Lower leg skin (tissue), 4 donors: ENCODE measurements around the gene SMU1. TPM values are rescaled to one million over a fixed set of nuclear protein-coding genes. Genes with fewer than 3 reads are reported as not detected.

ENCODE experiments used
- DNase-seq, 2 donors: peaks; one replicate each; pipeline ENCODE4 v3.0.0-alpha.2; 2019; ENCODE audit warnings: low spot score in 2 of 2
- H3K4me3 ChIP-seq: fragments of 200-600 bp; sonication (generic); 2 replicates; pipeline ENCODE4 v1.5.1; 2017; ENCODE audit warnings: mild to moderate bottlenecking, low read depth; ENCODE audit not compliant: poor library complexity, severe bottlenecking
- CTCF ChIP-seq, 3 donors: fragments of 450-650 bp; IDR thresholded peaks; one replicate each; pipeline ENCODE4 v1.5.1; 2016; ENCODE audit warnings: antibody characterized with exemption in 3 of 3, mild to moderate bottlenecking in 3 of 3, moderate library complexity in 2 of 3
- POLR2A ChIP-seq, 2 donors: fragments of 450-650 bp; IDR thresholded peaks; one replicate each; pipeline ENCODE4 v1.6.1; 2016 to 2017; ENCODE audit warnings: antibody characterized with exemption in 2 of 2, mild to moderate bottlenecking in 1 of 2, moderate library complexity in 1 of 2
- WGBS, 2 donors: methylation state at CpG; one replicate each; pipeline ENCODE4 v1.1.5; 2018; 5-methylcytosine and 5-hydroxymethylcytosine counted together
- intact Hi-C: fragments of 100-400 bp; cut with DNase I; formaldehyde crosslinking; loops from one replicate; pipeline ENCODE4 v1.15.0; 2023; ENCODE audit warnings: low total_unique reads
- total RNA-seq, 4 donors: library from RNA; depleted of rRNA; stranded (reverse); fragments of >200 nt; gene quantifications; one replicate each; pipeline ENCODE4 v1.1.0, GENCODE V29; 2016

SMU1 gene
- 10 to 100 TPM; 14.7 to 17.5 (median 15.7) TPM for total RNA-seq

GRCh38 chr9:33076046-33077004 lies at the start of gene SMU1:
Gene SMU1, minus strand, starts transcription at chr9:33076674. Its CDS starts 66 bp downstream, at chr9:33076608.
- 0 to 1% methylated on average over 43 to 46 of the region's 53 CpGs for WGBS, 2 donors
- no peak for TF ChIP-seq CTCF (IDR thresholded peaks at IDR 0.05)
- no peak for TF ChIP-seq POLR2A (IDR thresholded peaks at IDR 0.05)
- peak within 1 kb of the TSS; percentile 86 for H3K4me3 ChIP-seq
- intact Hi-C loops: no loop called here
- DNase-seq: peak; percentile 97 to 99

GRCh38 chr9:33125461-33125860 lies 49.0 kb upstream of the SMU1 start:
- H3K4me3 ChIP-seq: no peak overlapping the region
- no peak for DNase-seq
- no peak for TF ChIP-seq POLR2A (IDR thresholded peaks at IDR 0.05)
- TF ChIP-seq CTCF (IDR thresholded peaks at IDR 0.05): no peak
- intact Hi-C loops: no loop called here
- 88 to 96% methylated on average over 3 of the region's 3 CpGs for WGBS, 2 donors

GRCh38 chr9:33124751-33125381 lies 48.4 kb upstream of the SMU1 start:
- intact Hi-C loops: no loop called here
- H3K4me3 ChIP-seq: no peak overlapping the region
- TF ChIP-seq POLR2A (IDR thresholded peaks at IDR 0.05): no peak
- WGBS, 2 donors: 69 to 79% methylated on average over 9 of the region's 9 CpGs
- DNase-seq: no peak

GRCh38 chr9:33124046-33124445 lies 47.6 kb upstream of the SMU1 start:
- WGBS, 2 donors: 92 to 96% methylated on average over 5 of the region's 5 CpGs
- intact Hi-C loops: no loop called here

GRCh38 chr9:33123407-33124031 lies 47.0 kb upstream of the SMU1 start:
- intact Hi-C loops: no loop called here
- TF ChIP-seq CTCF (IDR thresholded peaks at IDR 0.05) (no peak), POLR2A (IDR thresholded peaks at IDR 0.05) (no peak)
- no peak for DNase-seq
- 91 to 94% methylated on average over 8 of the region's 8 CpGs for WGBS, 2 donors
- no peak overlapping the region for H3K4me3 ChIP-seq

More at GRCh38 chr9:33124046-33124445, 47.6 kb upstream of the SMU1 start:
- H3K4me3 ChIP-seq: no peak overlapping the region
- no peak for TF ChIP-seq CTCF (IDR thresholded peaks at IDR 0.05)
- no peak for TF ChIP-seq POLR2A (IDR thresholded peaks at IDR 0.05)
- DNase-seq: no peak

GRCh38 chr9:33120620-33121019 lies 44.1 kb upstream of the SMU1 start:
- intact Hi-C loops: no loop called here
- no peak for TF ChIP-seq CTCF (IDR thresholded peaks at IDR 0.05)
- H3K4me3 ChIP-seq: no peak overlapping the region
- DNase-seq: no peak
- WGBS, 2 donors: 88 to 95% methylated on average over 1 of the region's 1 CpG
